ENCODE results near the gene MRPS26. TPM values are rescaled to one million over a fixed set of nuclear protein-coding genes. Genes with fewer than 3 reads are reported as not detected.

Gene MRPS26
- polyA plus RNA-seq, 1 donor (not counting 4 experiments of a cell fraction or from before 2014, with no cell fraction given): 29.8 TPM

DNA sequence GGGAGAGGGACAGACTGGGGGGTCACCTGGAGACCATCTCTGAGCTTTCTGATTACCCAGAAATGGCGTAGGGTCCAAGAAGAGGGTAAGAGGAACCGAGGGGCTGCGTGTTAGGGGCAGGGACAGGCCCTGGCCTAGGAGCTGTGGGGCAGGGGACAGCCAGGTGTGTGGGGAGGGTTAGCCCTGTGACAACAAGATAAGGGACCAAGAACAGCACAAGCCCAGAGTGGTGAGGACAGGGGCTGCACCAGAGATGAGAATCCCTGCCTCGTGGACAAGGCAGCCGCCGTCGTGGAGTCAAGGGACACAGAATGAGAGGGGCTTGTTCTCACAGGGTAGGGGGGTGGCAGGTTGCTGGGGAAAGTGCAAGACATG, 39.1 kb downstream of the MRPS26 start:
- H3K9ac ChIP-seq (ENCODE audit: control insufficient read depth, extremely low read depth, insufficient read depth, low read length): no peak overlapping the region
- H4K20me1 ChIP-seq (ENCODE audit: control insufficient read depth, extremely low read depth, insufficient read depth, low read length): no peaks in the 10 kb centered on the region
- no peak overlapping the region for H3K27ac ChIP-seq (ENCODE audit: control insufficient read depth, insufficient read depth, low read length)
- no peaks in the 10 kb centered on the region for H3K9me1 ChIP-seq (ENCODE audit: control insufficient read depth, extremely low read depth, insufficient read depth, low read length)
- H3K4me3 ChIP-seq (ENCODE audit: control insufficient read depth in 2 of 3, extremely low read depth in 1 of 3, insufficient read depth in 2 of 3, low read depth in 1 of 3, low read length in 3 of 3): no peak overlapping the region
- H3K9me3 ChIP-seq (ENCODE audit: control insufficient read depth, low read depth, low read length): no peaks in the 10 kb centered on the region
- H3K27me3 ChIP-seq (ENCODE audit: control insufficient read depth, extremely low read depth, insufficient read depth, low read length): peaks cover 50% of the 10 kb centered on the region
- DNase-seq (ENCODE audit: low read depth, low spot score) (no peak), FAIRE-seq (no peak)
- H2AFZ ChIP-seq (ENCODE audit: control insufficient read depth, low read length): no peak overlapping the region
- dilution Hi-C loops (cut with MboI; ENCODE audit: extremely low pct_ligation_motif_present, low sequenced_read_pairs): no loop called here
- no peaks in the 10 kb centered on the region for H3K4me1 ChIP-seq (ENCODE audit: control insufficient read depth, extremely low read depth, insufficient read depth, low read length)
- no peak overlapping the region for H3K4me2 ChIP-seq (ENCODE audit: control insufficient read depth, extremely low read depth, insufficient read depth, low read depth, low read length)
- no peaks in the 10 kb centered on the region for H3K79me2 ChIP-seq (ENCODE audit: control insufficient read depth, insufficient read depth, low read length)
- TF ChIP-seq EZH2 (IDR thresholded peaks at IDR 0.05; ENCODE audit: low read length): no peak
- TF ChIP-seq, protein P1, sequence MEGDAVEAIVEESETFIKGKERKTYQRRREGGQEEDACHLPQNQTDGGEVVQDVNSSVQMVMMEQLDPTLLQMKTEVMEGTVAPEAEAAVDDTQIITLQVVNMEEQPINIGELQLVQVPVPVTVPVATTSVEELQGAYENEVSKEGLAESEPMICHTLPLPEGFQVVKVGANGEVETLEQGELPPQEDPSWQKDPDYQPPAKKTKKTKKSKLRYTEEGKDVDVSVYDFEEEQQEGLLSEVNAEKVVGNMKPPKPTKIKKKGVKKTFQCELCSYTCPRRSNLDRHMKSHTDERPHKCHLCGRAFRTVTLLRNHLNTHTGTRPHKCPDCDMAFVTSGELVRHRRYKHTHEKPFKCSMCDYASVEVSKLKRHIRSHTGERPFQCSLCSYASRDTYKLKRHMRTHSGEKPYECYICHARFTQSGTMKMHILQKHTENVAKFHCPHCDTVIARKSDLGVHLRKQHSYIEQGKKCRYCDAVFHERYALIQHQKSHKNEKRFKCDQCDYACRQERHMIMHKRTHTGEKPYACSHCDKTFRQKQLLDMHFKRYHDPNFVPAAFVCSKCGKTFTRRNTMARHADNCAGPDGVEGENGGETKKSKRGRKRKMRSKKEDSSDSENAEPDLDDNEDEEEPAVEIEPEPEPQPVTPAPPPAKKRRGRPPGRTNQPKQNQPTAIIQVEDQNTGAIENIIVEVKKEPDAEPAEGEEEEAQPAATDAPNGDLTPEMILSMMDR (optimal IDR thresholded peaks at IDR 0.05 in 1 of 3, IDR thresholded peaks at IDR 0.05 in 1 of 3, conservative IDR thresholded peaks at IDR 0.05 in 1 of 3; ENCODE audit: extremely low read depth in 1 of 3, insufficient read depth in 2 of 3, low read length in 3 of 3): no peak
- no peaks in the 10 kb centered on the region for H3K36me3 ChIP-seq (ENCODE audit: control insufficient read depth in 2 of 2, extremely low read depth in 1 of 2, insufficient read depth in 2 of 2, low read length in 2 of 2)

DNA sequence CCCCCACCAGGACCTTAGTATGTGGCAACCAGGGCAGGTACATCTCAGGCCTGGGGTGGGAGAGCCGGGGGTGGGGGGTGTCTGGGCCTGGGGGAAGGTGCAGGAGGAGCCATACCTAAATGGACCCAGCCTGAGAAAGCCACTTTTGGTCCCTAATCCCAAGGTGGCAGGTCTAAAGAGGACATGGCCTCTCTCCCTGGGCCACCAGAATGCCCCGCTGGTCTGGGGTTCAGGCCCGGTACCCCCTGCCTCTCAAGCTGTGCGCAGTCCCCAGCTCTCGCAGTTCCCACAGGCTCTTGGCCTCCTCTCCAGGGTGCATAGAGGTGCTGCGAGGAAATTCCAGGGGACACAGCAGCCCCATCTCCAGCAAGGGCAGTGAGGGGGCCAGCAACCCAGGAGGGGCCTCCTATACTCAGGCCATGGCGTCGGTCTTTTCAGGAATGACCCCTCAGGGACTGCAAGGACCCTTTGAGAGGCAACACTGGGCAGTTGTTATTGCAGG, 39.8 kb downstream of the MRPS26 start:
- FAIRE-seq (no peak), DNase-seq (ENCODE audit: low read depth, low spot score) (no peak)
- Histone ChIP-seq H3K4me2 (ENCODE audit: control insufficient read depth, extremely low read depth, insufficient read depth, low read depth, low read length) (no peak overlapping the region), H3K27ac (ENCODE audit: control insufficient read depth, insufficient read depth, low read length) (no peak overlapping the region), H2AFZ (ENCODE audit: control insufficient read depth, low read length) (no peak overlapping the region), H3K4me1 (ENCODE audit: control insufficient read depth, extremely low read depth, insufficient read depth, low read length) (no peaks in the 10 kb centered on the region), H3K9me1 (ENCODE audit: control insufficient read depth, extremely low read depth, insufficient read depth, low read length) (no peaks in the 10 kb centered on the region), H3K79me2 (ENCODE audit: control insufficient read depth, insufficient read depth, low read length) (no peaks in the 10 kb centered on the region), H3K9me3 (ENCODE audit: control insufficient read depth, low read depth, low read length) (no peaks in the 10 kb centered on the region), H4K20me1 (ENCODE audit: control insufficient read depth, extremely low read depth, insufficient read depth, low read length) (no peaks in the 10 kb centered on the region), H3K36me3 (ENCODE audit: control insufficient read depth in 2 of 2, extremely low read depth in 1 of 2, insufficient read depth in 2 of 2, low read length in 2 of 2) (no peaks in the 10 kb centered on the region), H3K9ac (ENCODE audit: control insufficient read depth, extremely low read depth, insufficient read depth, low read length) (no peak overlapping the region), H3K27me3 (ENCODE audit: control insufficient read depth, extremely low read depth, insufficient read depth, low read length) (peaks cover 47% of the 10 kb centered on the region), H3K4me3 (ENCODE audit: control insufficient read depth in 2 of 3, extremely low read depth in 1 of 3, insufficient read depth in 2 of 3, low read depth in 1 of 3, low read length in 3 of 3) (no peak overlapping the region)
- TF ChIP-seq, protein P1 (optimal IDR thresholded peaks at IDR 0.05 in 1 of 3, IDR thresholded peaks at IDR 0.05 in 1 of 3, conservative IDR thresholded peaks at IDR 0.05 in 1 of 3; ENCODE audit: extremely low read depth in 1 of 3, insufficient read depth in 2 of 3, low read length in 3 of 3): no peak
- no peak for TF ChIP-seq EZH2 (IDR thresholded peaks at IDR 0.05; ENCODE audit: low read length)
- dilution Hi-C loops (cut with MboI; ENCODE audit: extremely low pct_ligation_motif_present, low sequenced_read_pairs): no loop called here

Measured in keratinocyte (primary cell).